WI38 (cell line): ENCODE results near the gene CYP21A2.

Experiments
- H3K4me3 ChIP-seq: 2 replicates; pipeline ENCODE4 v1.5.1; 2011; ENCODE audit warnings: low read depth, mild to moderate bottlenecking, control low read depth, low read length
- CTCF ChIP-seq: IDR thresholded peaks from 2 replicates; pipeline ENCODE4 v1.5.1; 2012; ENCODE audit warnings: low read depth, mild to moderate bottlenecking, control low read depth, low read length

The CYP21A2 gene

GRCh38 chr6:32084780-32085179, 46.6 kb downstream of the CYP21A2 start:
- no peak for TF ChIP-seq CTCF
- H3K4me3 ChIP-seq, result no peak overlapping the region

- no peak for TF ChIP-seq CTCF
- no peak overlapping the region for H3K4me3 ChIP-seq
These were observed 47.7 kb downstream of the CYP21A2 start for GRCh38 chr6:32085759-32086459.

- H3K4me3 ChIP-seq, result no peak overlapping the region
- no peak for TF ChIP-seq CTCF
These were observed 48.7 kb downstream of the CYP21A2 start for GRCh38 chr6:32086661-32087573.

- TF ChIP-seq CTCF, result peak; percentile 18; the same call in 1 of the 2 replicates
- H3K4me3 ChIP-seq, result no peak overlapping the region
These were observed 49.6 kb downstream of the CYP21A2 start for GRCh38 chr6:32087574-32088486.

- TF ChIP-seq CTCF, result no peak
- no peak overlapping the region for H3K4me3 ChIP-seq
These were observed 50.4 kb downstream of the CYP21A2 start for GRCh38 chr6:32088487-32089049.

- H3K4me3 ChIP-seq, result no peak overlapping the region
- no peak for TF ChIP-seq CTCF
These were observed 51.0 kb downstream of the CYP21A2 start for GRCh38 chr6:32089082-32089828.
